Brain microvascular endothelial cell (primary cell): ENCODE results near the gene C10orf90.

Experiments
- DNase-seq: peaks from one replicate; pipeline ENCODE4 v3.0.0-alpha.2; 2020
- H3K27ac ChIP-seq: fragments of 250-450 bp; sonication (Bioruptor Pico); 2 replicates; pipeline ENCODE4 v1.5.1; 2020; ENCODE audit warnings: mild to moderate bottlenecking, moderate library complexity
- H3K27me3 ChIP-seq: fragments of 250-450 bp; sonication (Bioruptor Pico); replicated peaks from 2 replicates; pipeline ENCODE4 v1.5.1; 2020; ENCODE audit warnings: mild to moderate bottlenecking
- H3K36me3 ChIP-seq: fragments of 250-450 bp; sonication (Bioruptor Pico); replicated peaks from 2 replicates; pipeline ENCODE4 v1.5.1; 2020; ENCODE audit warnings: mild to moderate bottlenecking
- H3K4me3 ChIP-seq: 2 replicates; pipeline ENCODE4 v1.5.1; 2011; ENCODE audit warnings: low read depth, mild to moderate bottlenecking, control low read depth, low read length, moderate library complexity
- CTCF ChIP-seq: IDR thresholded peaks from 2 replicates; pipeline ENCODE4 v1.5.1; 2011; ENCODE audit warnings: low read depth, mild to moderate bottlenecking, moderate library complexity, low read length, control low read depth, inconsistent platforms; ENCODE audit errors: missing control alignments
- in situ Hi-C: cut with HindIII; loops from 2 replicates; pipeline ENCODE4 v1.10.0; 2017; ENCODE audit warnings: low sequenced_read_pairs, low pct_ligation_motif_present

The C10orf90 gene

GRCh38 chr10:126580873-126581647, 89.4 kb downstream of the C10orf90 start:
- Histone ChIP-seq H3K4me3 (no peak overlapping the region), H3K27me3 (no peaks in the 10 kb centered on the region), H3K36me3 (no peaks in the 10 kb centered on the region), H3K27ac (no peak overlapping the region)
- in situ Hi-C loops: no loop called here
- DNase-seq: no peak
- TF ChIP-seq CTCF: no peak

- Histone ChIP-seq H3K27me3 (no peaks in the 10 kb centered on the region), H3K27ac (peak overlapping the region; percentile 37), H3K36me3 (no peaks in the 10 kb centered on the region), H3K4me3 (no peak overlapping the region)
- peak; percentile 60 for DNase-seq
- in situ Hi-C loops: no loop called here
- TF ChIP-seq CTCF: no peak
Measured at GRCh38 chr10:126576336-126576735, 94.2 kb downstream of the C10orf90 start.

GRCh38 chr10:126570621-126571602, 99.6 kb downstream of the C10orf90 start:
- in situ Hi-C loops: no loop called here
- H3K4me3 ChIP-seq: no peak overlapping the region
- H3K27me3 ChIP-seq: no peaks in the 10 kb centered on the region
- H3K27ac ChIP-seq: peak overlapping the region; percentile 93
- peak; percentile 23 for TF ChIP-seq CTCF
- peak; percentile 44 for DNase-seq
- H3K36me3 ChIP-seq: no peaks in the 10 kb centered on the region

- peak overlapping the region; percentile 93 for H3K27ac ChIP-seq
- in situ Hi-C loops: no loop called here
- H3K36me3 ChIP-seq: no peaks in the 10 kb centered on the region
- H3K27me3 ChIP-seq: no peaks in the 10 kb centered on the region
- H3K4me3 ChIP-seq: peak overlapping the region; percentile 31
- TF ChIP-seq CTCF: no peak
- no peak for DNase-seq
Measured at GRCh38 chr10:126570245-126570570, 100.3 kb downstream of the C10orf90 start.

- TF ChIP-seq CTCF: no peak
- peak overlapping the region; percentile 31 for H3K4me3 ChIP-seq
Measured at GRCh38 chr10:126569513-126570244, 100.8 kb downstream of the C10orf90 start.

More at GRCh38 chr10:126569513-126570244, 100.8 kb downstream of the C10orf90 start:
- in situ Hi-C loops: no loop called here
- peak; percentile 91 for DNase-seq
- H3K27me3 ChIP-seq: no peaks in the 10 kb centered on the region
- H3K27ac ChIP-seq: peak overlapping the region; percentile 93
- no peaks in the 10 kb centered on the region for H3K36me3 ChIP-seq
